ENCODE measurements around the gene GRIK3. TPM values are rescaled to one million over a fixed set of nuclear protein-coding genes. Genes with fewer than 3 reads are reported as not detected.

The GRIK3 gene
- total RNA-seq, 1 donor from 2014 or later, result not detected

DNA sequence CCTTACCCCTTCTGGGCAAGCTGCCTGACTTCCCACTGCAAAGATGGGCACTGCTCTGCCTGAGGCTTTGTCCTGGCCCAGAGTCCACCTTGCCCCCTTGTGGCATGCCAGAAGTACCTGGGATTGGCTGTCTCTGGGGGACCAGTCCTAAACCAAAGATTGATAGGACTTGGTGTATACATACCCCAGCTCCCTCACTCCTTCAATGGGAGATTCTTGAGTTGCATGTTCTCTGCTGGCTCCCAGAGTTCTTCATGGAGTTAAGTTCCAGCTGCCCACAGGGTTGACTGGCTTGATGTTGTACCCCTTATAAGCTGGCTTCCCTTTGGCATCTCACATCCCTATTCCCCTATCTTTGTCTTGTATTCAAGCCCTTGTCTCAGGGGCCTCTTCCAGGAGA lies 244.8 kb downstream of the GRIK3 start:
- Mint-ChIP-seq H3K4me1 (ENCODE audit: unreplicated experiment) (no peaks in the 10 kb centered on the region), H3K36me3 (ENCODE audit: unreplicated experiment) (no peaks in the 10 kb centered on the region), H3K9me3 (ENCODE audit: unreplicated experiment) (peaks cover 10% of the 10 kb centered on the region), H3K27me3 (ENCODE audit: unreplicated experiment) (no peaks in the 10 kb centered on the region), H3K27ac (ENCODE audit: unreplicated experiment) (no peak overlapping the region), H3K4me3 (ENCODE audit: unreplicated experiment) (no peak overlapping the region)
- DNase-seq (ENCODE audit: extremely low spot score, unreplicated experiment), result no peak
- no peak for TF ChIP-seq CTCF (IDR thresholded peaks at IDR 0.05)

DNA sequence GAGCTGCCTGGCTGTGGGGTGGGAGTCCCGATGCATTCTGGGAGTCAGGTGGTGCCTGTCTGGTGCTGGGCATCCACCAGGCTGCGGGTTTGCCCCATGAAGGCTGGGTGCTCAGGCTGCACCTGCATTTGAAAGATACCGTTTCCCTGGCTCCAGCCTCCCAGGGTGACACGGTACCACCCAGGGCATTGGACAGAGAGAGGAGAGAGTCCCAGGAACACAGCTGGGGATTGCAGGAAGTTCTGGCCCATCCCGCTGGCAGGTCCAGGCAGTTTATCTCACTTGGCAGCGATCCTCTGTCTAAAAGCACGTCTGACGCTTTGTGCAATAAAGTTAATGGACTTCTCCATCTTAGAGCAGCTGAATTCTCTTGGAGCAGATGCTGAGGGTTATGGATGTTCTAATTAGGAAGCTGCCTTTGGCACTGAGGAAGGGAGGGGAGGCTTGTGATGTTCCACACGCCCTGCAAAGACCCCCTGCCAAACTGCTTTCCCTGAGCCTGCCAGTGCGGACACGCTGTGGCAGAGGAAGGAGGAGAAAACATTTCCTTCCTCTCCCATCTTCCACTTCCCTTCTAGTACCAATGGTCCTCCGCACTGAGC lies 246.9 kb downstream of the GRIK3 start:
- H3K27ac Mint-ChIP-seq (ENCODE audit: unreplicated experiment), result no peak overlapping the region
- H3K36me3 Mint-ChIP-seq (ENCODE audit: unreplicated experiment), result no peaks in the 10 kb centered on the region
- DNase-seq (ENCODE audit: extremely low spot score, unreplicated experiment), result no peak
- no peak for TF ChIP-seq CTCF (IDR thresholded peaks at IDR 0.05)
- no peaks in the 10 kb centered on the region for H3K27me3 Mint-ChIP-seq (ENCODE audit: unreplicated experiment)
- H3K4me1 Mint-ChIP-seq (ENCODE audit: unreplicated experiment), result no peaks in the 10 kb centered on the region
- no peak overlapping the region for H3K4me3 Mint-ChIP-seq (ENCODE audit: unreplicated experiment)
- peaks cover 5% of the 10 kb centered on the region for H3K9me3 Mint-ChIP-seq (ENCODE audit: unreplicated experiment)

DNA sequence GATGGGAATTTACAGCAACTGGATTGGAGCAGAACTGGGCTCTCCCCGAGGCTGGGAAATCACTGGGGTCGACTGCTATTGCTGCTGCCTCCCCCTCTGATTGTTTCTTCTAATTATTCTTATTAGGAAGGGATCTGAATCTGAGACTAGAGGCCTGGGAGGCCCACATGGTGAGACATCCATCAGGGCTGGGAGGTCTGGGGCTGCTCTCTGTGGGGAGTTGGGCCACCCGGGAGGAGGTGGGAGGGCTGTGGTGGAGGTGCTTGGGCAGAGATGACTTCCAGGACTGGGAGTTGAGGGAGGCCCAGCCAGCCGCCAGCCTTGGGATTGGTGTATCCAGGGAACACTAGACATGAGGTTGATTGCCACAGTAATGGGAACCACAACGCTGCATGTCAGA lies 247.9 kb downstream of the GRIK3 start:
- H3K36me3 Mint-ChIP-seq (ENCODE audit: unreplicated experiment), result no peaks in the 10 kb centered on the region
- no peak for TF ChIP-seq CTCF (IDR thresholded peaks at IDR 0.05)
- H3K27ac Mint-ChIP-seq (ENCODE audit: unreplicated experiment), result no peak overlapping the region
- H3K27me3 Mint-ChIP-seq (ENCODE audit: unreplicated experiment), result no peaks in the 10 kb centered on the region
- no peaks in the 10 kb centered on the region for H3K4me1 Mint-ChIP-seq (ENCODE audit: unreplicated experiment)
- no peak overlapping the region for H3K4me3 Mint-ChIP-seq (ENCODE audit: unreplicated experiment)
- DNase-seq (ENCODE audit: extremely low spot score, unreplicated experiment), result no peak
- H3K9me3 Mint-ChIP-seq (ENCODE audit: unreplicated experiment), result no peaks in the 10 kb centered on the region

DNA sequence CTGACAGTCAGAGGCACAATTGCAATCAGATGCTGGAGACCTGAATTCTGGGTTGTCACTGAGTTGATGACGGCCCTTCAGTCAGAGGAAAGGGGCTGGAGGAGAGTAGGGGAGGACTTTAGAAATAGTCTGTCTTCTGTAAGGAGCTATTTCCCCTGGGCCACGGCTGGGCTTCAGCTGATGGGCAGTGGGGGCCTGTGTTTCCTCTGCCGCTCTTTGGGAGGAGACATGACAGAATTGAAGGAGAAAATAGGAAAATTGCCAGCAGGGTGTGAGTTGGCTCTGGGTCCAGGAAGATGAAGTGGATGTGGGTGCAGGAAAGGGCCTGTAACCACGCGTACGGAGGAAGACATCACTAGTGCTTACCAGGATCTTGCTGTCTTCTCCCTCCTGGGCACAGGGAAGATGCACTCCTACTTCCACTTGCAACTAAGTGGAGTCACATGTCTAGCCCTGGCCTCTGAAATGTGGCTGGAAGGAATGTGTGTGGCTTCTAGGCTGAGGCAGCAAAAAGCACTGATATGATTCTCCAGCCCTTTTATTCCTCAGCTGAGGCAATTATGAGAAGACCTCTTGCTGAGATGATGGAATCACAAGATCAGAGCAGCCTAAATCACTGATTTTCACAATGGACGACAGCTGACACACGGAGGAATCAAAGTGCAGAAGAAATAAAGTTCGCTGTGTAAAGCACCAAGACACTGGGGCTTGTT lies 250.0 kb downstream of the GRIK3 start:
- H3K27ac Mint-ChIP-seq (ENCODE audit: unreplicated experiment), result no peak overlapping the region
- TF ChIP-seq CTCF (IDR thresholded peaks at IDR 0.05), result no peak
- no peaks in the 10 kb centered on the region for H3K27me3 Mint-ChIP-seq (ENCODE audit: unreplicated experiment)
- no peak overlapping the region for H3K4me3 Mint-ChIP-seq (ENCODE audit: unreplicated experiment)
- DNase-seq (ENCODE audit: extremely low spot score, unreplicated experiment), result no peak
- H3K4me1 Mint-ChIP-seq (ENCODE audit: unreplicated experiment), result no peaks in the 10 kb centered on the region
- H3K9me3 Mint-ChIP-seq (ENCODE audit: unreplicated experiment), result no peaks in the 10 kb centered on the region
- no peaks in the 10 kb centered on the region for H3K36me3 Mint-ChIP-seq (ENCODE audit: unreplicated experiment)

- Mint-ChIP-seq H3K4me3 (ENCODE audit: unreplicated experiment) (no peak overlapping the region), H3K9me3 (ENCODE audit: unreplicated experiment) (no peaks in the 10 kb centered on the region), H3K4me1 (ENCODE audit: unreplicated experiment) (no peaks in the 10 kb centered on the region), H3K27ac (ENCODE audit: unreplicated experiment) (no peak overlapping the region), H3K27me3 (ENCODE audit: unreplicated experiment) (no peaks in the 10 kb centered on the region), H3K36me3 (ENCODE audit: unreplicated experiment) (no peaks in the 10 kb centered on the region)
- no peak for TF ChIP-seq CTCF (IDR thresholded peaks at IDR 0.05)
- no peak for DNase-seq (ENCODE audit: extremely low spot score, unreplicated experiment)
Measured at GRCh38 chr1:36783475-36783874, 250.8 kb downstream of the GRIK3 start.
